AG10803 (cell line): Measurements from ENCODE around the gene COASY.
"Not testable (repeated sequence)": the region's sequence is repeated elsewhere in the genome, so short reads cannot be mapped to it uniquely, and the experiment has no call there.

Source experiments
- DNase-seq: peaks from one replicate; pipeline ENCODE4 v3.0.0; 2010; ENCODE audit warnings: low read depth
- H3K4me3 ChIP-seq: 2 replicates; pipeline ENCODE4 v1.5.1; 2011; ENCODE audit warnings: mild to moderate bottlenecking, low read length, control low read depth
- TF ChIP-seq, protein P1 (sequence below): conservative IDR thresholded peaks from 2 replicates; pipeline ENCODE4 v1.5.1; 2011; ENCODE audit warnings: mild to moderate bottlenecking, low read length, control low read depth, inconsistent platforms

Gene COASY

DNA sequence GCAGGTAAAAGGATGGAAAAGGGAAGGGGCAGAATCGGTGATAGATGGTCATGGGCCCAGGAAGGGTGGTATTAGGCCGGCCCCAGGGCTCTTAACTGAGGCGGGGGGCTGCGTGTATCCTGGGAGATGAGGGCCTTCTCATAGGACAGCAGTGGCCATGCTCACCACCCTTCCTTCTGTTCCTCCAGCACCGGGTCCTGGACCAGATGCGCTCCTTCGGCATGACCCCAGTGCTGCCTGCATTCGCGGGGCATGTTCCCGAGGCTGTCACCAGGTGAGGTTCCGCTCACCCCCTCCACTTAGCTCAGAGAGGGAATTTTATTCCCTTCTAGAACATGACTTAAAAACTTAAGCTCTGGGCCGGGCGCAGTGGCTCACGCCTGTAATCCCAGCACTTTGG lies 23.5 kb upstream of the COASY start:
- TF ChIP-seq, protein P1, sequence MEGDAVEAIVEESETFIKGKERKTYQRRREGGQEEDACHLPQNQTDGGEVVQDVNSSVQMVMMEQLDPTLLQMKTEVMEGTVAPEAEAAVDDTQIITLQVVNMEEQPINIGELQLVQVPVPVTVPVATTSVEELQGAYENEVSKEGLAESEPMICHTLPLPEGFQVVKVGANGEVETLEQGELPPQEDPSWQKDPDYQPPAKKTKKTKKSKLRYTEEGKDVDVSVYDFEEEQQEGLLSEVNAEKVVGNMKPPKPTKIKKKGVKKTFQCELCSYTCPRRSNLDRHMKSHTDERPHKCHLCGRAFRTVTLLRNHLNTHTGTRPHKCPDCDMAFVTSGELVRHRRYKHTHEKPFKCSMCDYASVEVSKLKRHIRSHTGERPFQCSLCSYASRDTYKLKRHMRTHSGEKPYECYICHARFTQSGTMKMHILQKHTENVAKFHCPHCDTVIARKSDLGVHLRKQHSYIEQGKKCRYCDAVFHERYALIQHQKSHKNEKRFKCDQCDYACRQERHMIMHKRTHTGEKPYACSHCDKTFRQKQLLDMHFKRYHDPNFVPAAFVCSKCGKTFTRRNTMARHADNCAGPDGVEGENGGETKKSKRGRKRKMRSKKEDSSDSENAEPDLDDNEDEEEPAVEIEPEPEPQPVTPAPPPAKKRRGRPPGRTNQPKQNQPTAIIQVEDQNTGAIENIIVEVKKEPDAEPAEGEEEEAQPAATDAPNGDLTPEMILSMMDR, result no peak
- no peak for DNase-seq
- H3K4me3 ChIP-seq, result no peak overlapping the region

DNA sequence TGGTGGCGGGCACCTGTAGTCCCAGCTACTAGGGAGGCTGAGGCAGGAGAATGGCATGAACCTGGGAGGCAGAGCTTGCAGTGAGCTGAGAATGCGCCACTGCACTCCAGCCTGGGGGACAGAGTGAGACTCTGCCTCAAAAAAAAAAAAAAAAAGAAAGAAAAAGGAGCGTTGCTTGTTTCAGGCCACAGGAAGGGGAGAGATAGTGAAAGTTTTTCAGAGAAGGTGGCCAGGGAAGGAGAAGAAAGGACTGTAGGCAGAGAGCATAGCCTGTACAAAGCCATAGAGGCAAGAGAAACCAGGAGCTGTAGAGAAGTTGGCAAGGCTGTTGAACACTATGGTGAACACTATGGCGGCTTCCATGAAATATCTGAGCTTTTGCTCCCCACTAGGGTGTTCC lies 21.4 kb upstream of the COASY start:
- DNase-seq, H3K4me3 ChIP-seq: not testable (repeated sequence)

- H3K4me3 ChIP-seq, result no peak overlapping the region
- no peak for DNase-seq
- TF ChIP-seq, protein P1, result no peak
Measured at GRCh38 chr17:42541041-42541833, 20.7 kb upstream of the COASY start.

- TF ChIP-seq, protein P1, result no peak
- no peak overlapping the region for H3K4me3 ChIP-seq
- no peak for DNase-seq
Measured at GRCh38 chr17:42543190-42544079, 18.5 kb upstream of the COASY start.

DNA sequence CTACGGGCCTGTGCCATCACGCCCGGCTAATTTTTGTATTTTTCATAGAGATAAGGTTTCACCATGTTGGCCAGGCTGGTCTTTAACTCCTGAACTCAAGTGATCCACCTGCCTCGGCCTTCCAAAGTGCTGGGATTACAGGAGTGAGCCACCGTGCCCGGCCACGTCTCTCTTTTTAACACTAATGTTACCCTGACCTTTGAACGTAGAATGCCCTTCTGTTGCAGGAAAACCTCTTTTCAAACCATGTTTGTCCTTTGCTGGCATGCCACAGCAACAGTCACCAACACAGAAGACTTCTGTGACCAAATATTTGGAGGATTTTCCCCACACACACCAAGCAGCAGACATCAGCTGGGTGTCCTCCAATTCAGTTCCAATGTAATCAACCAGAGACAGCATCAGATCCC lies 17.1 kb upstream of the COASY start:
- H3K4me3 ChIP-seq, result no peak overlapping the region
- DNase-seq, result no peak
- TF ChIP-seq, protein P1, result no peak

DNA sequence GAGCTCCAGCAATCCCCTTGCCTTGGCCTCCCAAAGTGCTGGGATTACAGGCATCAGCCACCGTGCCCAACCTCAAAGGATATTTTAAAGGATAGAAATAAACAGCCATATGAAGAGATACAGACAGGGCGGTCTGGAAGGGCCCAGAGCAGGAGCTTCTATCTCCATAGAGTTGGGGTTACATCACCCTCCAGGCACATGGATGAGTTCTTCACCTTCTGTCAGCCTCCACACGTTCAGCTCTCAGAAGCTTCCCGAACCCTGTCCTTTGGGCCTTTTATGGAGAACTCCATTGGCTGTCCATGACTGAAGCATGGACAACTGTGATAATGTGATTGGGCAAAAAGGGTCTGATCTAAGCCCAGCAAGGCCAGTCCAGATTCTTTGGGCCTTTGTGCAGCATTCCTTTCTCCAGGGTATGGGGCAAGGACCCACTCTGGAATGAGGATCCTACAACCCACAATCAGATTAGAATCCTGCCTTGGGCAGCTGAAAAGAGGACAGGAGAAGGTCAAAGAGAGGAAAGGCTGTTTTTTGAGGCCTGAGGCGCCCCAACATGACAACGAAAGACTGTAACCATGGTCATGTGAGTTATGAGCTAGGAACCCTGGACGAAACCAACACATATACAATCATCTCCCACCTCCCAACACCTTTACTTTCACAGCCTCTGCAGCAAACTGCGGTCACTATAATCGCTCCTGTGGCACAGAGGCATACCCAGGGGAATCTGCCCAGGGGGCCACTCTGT lies 16.0 kb upstream of the COASY start:
- DNase-seq, result not testable (repeated sequence)

GRCh38 chr17:42547001-42547461 lies 14.9 kb upstream of the COASY start:
- DNase-seq, result no peak
- H3K4me3 ChIP-seq, result no peak overlapping the region
- TF ChIP-seq, protein P1, result no peak

More for the DNA sequence above, 16.0 kb upstream of the COASY start:
- not testable (repeated sequence) for H3K4me3 ChIP-seq
